Measurements from ENCODE around the gene SOWAHA.

DNA sequence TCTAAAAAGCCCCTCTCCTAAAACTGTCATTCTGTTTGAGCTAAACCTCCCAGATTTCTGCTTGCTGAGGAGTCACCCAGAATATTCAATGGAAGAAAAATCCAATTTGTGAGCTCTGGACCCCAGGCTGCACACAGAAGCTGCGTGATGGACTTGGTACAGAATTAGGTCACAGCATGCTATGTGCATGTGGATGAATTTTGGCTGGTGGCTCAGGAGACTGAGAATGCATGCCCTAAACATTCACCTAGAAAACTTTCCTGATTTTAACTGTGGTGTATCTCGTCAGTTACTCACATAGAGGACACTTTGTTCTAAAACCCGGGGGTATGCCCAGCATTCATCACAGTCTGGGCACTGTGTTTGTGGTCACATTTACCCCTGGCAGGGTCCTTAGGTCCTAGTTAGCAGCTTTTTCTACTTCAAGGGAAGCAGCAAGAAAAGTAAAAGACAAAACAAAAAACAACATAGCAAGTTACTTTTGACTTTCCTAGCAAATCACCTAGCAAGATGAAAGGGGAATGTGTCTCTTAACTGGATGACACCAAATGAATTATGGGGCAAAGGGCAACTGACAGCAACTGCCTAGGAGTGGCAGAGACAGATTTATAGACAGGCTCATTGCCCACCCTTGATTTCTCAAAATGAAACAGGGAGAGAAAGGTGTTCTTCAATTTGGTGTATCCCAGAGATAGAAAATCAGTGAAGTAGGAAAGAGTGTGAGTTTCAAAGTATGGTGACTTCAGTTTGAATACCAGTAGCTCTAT, 25.6 kb downstream of the SOWAHA start:
- TF ChIP-seq, protein P1, sequence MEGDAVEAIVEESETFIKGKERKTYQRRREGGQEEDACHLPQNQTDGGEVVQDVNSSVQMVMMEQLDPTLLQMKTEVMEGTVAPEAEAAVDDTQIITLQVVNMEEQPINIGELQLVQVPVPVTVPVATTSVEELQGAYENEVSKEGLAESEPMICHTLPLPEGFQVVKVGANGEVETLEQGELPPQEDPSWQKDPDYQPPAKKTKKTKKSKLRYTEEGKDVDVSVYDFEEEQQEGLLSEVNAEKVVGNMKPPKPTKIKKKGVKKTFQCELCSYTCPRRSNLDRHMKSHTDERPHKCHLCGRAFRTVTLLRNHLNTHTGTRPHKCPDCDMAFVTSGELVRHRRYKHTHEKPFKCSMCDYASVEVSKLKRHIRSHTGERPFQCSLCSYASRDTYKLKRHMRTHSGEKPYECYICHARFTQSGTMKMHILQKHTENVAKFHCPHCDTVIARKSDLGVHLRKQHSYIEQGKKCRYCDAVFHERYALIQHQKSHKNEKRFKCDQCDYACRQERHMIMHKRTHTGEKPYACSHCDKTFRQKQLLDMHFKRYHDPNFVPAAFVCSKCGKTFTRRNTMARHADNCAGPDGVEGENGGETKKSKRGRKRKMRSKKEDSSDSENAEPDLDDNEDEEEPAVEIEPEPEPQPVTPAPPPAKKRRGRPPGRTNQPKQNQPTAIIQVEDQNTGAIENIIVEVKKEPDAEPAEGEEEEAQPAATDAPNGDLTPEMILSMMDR (IDR thresholded peaks at IDR 0.05; ENCODE audit: low read length) = no peak
- TF ChIP-seq EZH2 (IDR thresholded peaks at IDR 0.05; ENCODE audit: borderline replicate concordance, low read length) = no peak
